GM12864 (cell line): Measurements from ENCODE around the gene RNF44.

Experiments used
- DNase-seq: peaks from one replicate; pipeline ENCODE4 v3.0.0-alpha.2; 2011; ENCODE audit warnings: low read depth
- H3K4me3 ChIP-seq: 2 replicates; pipeline ENCODE4 v1.5.1; 2011; ENCODE audit warnings: mild to moderate bottlenecking, low read depth, low read length, control low read depth
- CTCF ChIP-seq: IDR thresholded peaks from 2 replicates; pipeline ENCODE4 v1.5.1; 2011; ENCODE audit warnings: low read depth, mild to moderate bottlenecking, moderate library complexity, low read length, control low read depth, inconsistent platforms; ENCODE audit errors: missing control alignments

The RNF44 gene

GRCh38 chr5:176545388-176545736, 8.2 kb upstream of the RNF44 start:
- no peak for DNase-seq
- no peak overlapping the region for H3K4me3 ChIP-seq
- no peak for TF ChIP-seq CTCF

- no peak for TF ChIP-seq CTCF
- peak overlapping the region; percentile 60 for H3K4me3 ChIP-seq
- no peak for DNase-seq
Measured at GRCh38 chr5:176543428-176544182, 6.4 kb upstream of the RNF44 start.

- no peak for DNase-seq
- TF ChIP-seq CTCF, result peak; percentile 27
- H3K4me3 ChIP-seq, result peak overlapping the region; percentile 60
Measured at GRCh38 chr5:176542596-176543427, 5.6 kb upstream of the RNF44 start.

GRCh38 chr5:176542135-176542595, 5.0 kb upstream of the RNF44 start:
- no peak for DNase-seq
- peak overlapping the region; percentile 60 for H3K4me3 ChIP-seq
- no peak for TF ChIP-seq CTCF

- no peak overlapping the region for H3K4me3 ChIP-seq
- no peak for TF ChIP-seq CTCF
- DNase-seq, result no peak
Measured at GRCh38 chr5:176541338-176542134, 4.3 kb upstream of the RNF44 start.

GRCh38 chr5:176540956-176541337, 3.7 kb upstream of the RNF44 start:
- no peak overlapping the region for H3K4me3 ChIP-seq
- DNase-seq, result no peak

More at GRCh38 chr5:176540956-176541337, 3.7 kb upstream of the RNF44 start:
- TF ChIP-seq CTCF, result no peak
